AG10803 (cell line): ENCODE data around the gene LRRC18.

Source experiments
- DNase-seq: peaks from one replicate; pipeline ENCODE4 v3.0.0; 2010; ENCODE audit warnings: low read depth
- H3K4me3 ChIP-seq: 2 replicates; pipeline ENCODE4 v1.5.1; 2011; ENCODE audit warnings: mild to moderate bottlenecking, low read length, control low read depth
- TF ChIP-seq, protein P1 (sequence below): conservative IDR thresholded peaks from 2 replicates; pipeline ENCODE4 v1.5.1; 2011; ENCODE audit warnings: mild to moderate bottlenecking, low read length, control low read depth, inconsistent platforms

Gene LRRC18

DNA sequence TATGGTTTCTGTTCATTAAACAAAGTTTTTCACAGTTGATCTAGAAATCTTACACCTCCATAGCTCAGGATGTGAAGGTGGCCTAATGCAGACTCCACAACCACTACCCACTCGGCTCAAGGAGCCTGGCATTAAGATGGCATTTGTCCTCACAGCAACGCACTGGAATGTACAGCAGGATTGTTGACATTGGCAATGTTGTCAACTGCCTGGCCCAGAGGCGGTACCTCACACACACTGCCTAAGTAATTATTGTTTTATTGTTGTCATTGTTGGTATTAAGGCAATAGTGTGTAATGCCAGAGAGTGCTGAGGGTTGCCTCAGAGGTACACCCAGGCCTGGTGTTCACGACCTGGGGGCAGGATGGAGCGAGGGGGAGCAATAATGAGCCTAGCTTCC is 38.3 kb downstream of the LRRC18 start:
- TF ChIP-seq, protein P1, sequence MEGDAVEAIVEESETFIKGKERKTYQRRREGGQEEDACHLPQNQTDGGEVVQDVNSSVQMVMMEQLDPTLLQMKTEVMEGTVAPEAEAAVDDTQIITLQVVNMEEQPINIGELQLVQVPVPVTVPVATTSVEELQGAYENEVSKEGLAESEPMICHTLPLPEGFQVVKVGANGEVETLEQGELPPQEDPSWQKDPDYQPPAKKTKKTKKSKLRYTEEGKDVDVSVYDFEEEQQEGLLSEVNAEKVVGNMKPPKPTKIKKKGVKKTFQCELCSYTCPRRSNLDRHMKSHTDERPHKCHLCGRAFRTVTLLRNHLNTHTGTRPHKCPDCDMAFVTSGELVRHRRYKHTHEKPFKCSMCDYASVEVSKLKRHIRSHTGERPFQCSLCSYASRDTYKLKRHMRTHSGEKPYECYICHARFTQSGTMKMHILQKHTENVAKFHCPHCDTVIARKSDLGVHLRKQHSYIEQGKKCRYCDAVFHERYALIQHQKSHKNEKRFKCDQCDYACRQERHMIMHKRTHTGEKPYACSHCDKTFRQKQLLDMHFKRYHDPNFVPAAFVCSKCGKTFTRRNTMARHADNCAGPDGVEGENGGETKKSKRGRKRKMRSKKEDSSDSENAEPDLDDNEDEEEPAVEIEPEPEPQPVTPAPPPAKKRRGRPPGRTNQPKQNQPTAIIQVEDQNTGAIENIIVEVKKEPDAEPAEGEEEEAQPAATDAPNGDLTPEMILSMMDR = no peak
- DNase-seq = no peak
- H3K4me3 ChIP-seq = no peak overlapping the region

DNA sequence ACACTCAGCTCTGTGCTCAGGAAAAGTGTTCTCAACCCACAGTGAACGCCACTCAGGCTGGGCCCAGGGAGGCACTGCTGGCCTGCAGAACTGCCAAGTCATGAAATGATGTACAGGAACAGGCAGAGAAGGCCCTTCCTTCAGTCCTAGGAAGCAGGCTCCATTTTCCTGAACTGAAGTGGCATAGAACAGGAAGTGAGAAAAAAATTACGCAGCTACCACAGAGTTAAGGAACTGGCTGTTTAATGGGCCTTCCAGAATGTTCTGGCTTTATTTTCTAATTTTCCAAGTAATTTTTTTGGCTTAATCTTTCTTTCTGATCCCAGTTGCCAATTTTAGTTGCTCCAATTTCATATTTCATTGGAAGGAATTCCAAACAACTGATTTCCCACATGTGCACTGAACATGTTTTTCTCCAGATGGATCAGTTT is 39.3 kb downstream of the LRRC18 start:
- TF ChIP-seq, protein P1 = no peak
- no peak for DNase-seq
- H3K4me3 ChIP-seq = no peak overlapping the region

DNA sequence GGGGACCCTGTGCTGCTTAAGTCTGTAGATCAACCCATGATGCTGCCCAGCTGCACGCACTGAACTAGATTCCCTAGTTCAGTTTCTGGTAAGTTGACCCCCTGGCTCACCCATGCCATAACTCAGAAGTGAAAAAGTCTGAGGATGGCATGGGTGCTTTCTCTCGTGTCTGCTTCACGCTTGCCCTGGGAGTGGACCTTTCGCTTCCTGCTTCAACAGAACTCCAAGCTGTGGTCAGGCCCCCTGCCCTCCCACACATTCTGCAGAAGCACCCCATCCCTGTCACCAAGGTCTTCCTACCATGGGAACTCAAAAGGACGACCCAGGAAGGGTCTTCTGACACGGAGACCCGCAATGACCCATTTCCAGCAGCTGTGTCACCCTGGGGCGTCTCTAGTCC is 39.9 kb downstream of the LRRC18 start:
- TF ChIP-seq, protein P1 = no peak
- no peak for DNase-seq
- no peak overlapping the region for H3K4me3 ChIP-seq

DNA sequence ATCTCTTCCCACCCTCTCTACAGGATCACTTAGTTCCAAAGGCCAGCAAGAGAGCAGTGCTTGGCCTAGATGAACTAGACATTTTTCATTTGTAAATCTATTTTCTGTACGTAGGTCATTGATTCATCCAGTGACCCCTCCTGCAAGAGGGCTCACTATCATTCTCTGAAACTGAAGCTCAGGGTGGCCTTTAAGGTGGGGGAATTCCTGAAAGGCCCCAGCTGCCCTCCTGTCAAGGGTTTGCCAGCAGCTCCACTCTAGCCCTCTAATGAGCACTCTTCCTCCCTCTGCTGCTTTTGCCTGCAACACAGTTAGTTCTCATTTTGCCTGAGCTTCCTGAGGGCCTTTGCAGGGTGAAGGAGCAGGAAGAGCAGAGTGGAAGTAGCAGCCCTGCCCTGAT is 41.2 kb downstream of the LRRC18 start:
- H3K4me3 ChIP-seq = no peak overlapping the region
- TF ChIP-seq, protein P1 = no peak
- DNase-seq = no peak

DNA sequence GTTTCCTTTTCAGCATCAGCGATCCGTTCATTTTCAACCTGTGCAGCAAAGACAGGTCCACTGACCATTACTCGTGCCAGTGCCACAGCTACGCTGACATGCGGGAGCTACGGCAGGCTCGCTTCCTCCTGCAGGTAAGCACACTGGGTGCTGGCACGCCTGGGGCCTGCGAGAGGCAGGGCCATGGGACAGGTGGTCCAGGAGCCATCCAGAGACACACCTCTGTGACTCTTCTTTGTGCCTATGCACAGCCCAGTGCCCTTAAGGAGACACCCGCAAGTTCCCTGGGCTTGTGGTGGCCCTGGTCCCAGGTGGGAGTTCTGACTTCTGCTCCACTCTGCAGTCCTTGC is 42.2 kb downstream of the LRRC18 start:
- TF ChIP-seq, protein P1 = no peak
- DNase-seq = no peak

DNA sequence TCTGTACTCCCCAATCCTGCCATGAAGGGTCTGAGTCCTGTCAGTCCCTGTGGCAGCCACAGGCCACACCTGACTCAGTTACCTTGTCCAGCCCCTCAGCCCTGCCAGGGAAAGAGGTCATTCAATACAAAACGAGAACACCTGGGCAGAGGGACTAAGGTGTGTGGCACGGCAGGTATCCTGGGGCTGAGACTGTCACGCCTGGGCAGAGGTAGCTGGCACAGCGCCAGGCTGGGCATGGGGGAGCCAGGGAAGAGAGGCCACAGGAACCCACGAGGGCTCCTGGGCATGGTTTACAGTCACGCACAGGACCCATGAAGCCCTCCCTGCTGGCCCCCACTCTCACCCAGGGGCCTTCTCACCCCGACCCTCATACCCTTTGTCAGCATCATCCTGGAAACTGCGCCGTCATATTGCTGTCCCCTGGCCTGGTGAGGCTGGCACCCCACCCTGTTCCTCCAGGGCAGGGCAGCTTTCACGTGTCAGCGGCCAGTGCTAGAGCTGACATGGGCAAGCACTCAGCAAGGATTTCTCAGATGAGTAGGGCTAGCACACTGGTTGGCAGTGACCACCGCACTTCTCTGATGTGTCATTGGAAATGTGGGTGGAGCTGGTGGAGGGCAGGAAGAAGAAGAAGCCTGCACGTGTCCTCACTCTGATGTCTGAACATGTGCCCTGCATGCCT is 42.7 kb downstream of the LRRC18 start:
- H3K4me3 ChIP-seq = no peak overlapping the region
- TF ChIP-seq, protein P1 = no peak
- peak; percentile 41 for DNase-seq

More for the DNA sequence above, 42.2 kb downstream of the LRRC18 start:
- H3K4me3 ChIP-seq = no peak overlapping the region

DNA sequence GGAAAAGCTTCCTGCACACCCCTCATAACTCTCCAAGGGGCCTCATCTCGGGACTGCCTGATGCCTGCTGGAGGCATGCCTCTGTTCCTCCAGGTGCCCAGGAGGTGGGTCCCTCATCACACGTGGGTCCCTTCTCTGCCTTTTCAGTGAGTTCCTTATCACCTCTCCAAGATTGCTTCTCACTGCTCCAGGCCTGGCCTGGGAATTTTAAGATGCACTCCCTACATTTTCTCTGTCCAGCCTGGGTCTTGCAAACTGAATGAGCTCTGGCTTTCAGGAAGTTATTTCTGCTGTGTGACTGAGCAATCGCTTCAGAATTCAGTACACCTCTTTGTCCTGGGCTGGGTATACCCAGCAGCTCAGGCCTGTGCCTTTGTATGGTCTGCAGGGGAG is 43.8 kb downstream of the LRRC18 start:
- H3K4me3 ChIP-seq = no peak overlapping the region

More for the DNA sequence above, 43.8 kb downstream of the LRRC18 start:
- TF ChIP-seq, protein P1 = no peak
- no peak for DNase-seq
